ENCODE measurements around the gene PRRT3.

DNA sequence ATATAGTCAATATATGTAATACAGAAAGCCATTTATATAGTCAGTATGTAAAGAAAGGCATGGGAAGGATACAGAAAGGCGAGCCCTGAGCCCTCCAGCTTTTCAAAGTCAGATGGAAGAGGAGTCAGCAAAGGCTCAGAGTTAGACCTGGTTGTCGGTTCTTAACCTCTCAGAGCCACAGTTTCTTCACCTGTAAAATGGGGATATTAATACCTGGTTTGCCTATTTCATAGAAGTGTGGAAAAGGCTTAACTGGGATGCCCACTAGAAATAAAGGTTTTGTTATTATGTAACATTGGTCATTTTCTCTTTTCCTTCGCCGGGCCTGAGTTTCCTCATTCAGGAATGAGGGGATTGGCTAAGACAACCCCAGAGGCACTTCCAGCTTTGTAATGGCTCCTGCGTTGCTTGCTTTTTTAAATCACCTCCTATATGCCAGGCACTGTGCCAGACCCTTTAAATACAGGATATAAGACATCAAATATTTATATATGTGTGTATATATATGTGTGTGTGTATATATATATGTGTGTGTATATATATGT is 16.2 kb downstream of the PRRT3 start:
- no peak for TF ChIP-seq CTCF (IDR thresholded peaks at IDR 0.05)
- TF ChIP-seq POLR2A (IDR thresholded peaks at IDR 0.05) = no peak
